ENCODE data around the gene HHEX.

GRCh38 chr10:92690211-92690914, 608 bp downstream of the HHEX start:
- TF ChIP-seq ZFP3 (CRISPR knock-in tag; IDR thresholded peaks at IDR 0.05) (no peak), PATZ1 (CRISPR knock-in tag; IDR thresholded peaks at IDR 0.05; ENCODE audit: borderline replicate concordance) (no peak), CREB5 (CRISPR knock-in tag; IDR thresholded peaks at IDR 0.05; ENCODE audit: low read depth) (no peak), OSR1 (CRISPR knock-in tag; IDR thresholded peaks at IDR 0.05) (no peak), ARNTL (CRISPR knock-in tag; IDR thresholded peaks at IDR 0.05; ENCODE audit: borderline replicate concordance, low read depth) (no peak)
